PC-9 (cell line): ENCODE results near the gene SLC8A2. TPM values are rescaled to one million over a fixed set of nuclear protein-coding genes. Genes with fewer than 3 reads are reported as not detected.

Source experiments
- BruUV-seq: library from RNA; stranded (reverse); fragments of 400-500 nt; replicated peaks from 2 replicates; lab custom pipeline; 2021; lab: Mats Ljungman, UMichigan
- CTCF ChIA-PET: fragments of 300-600 bp; sonication (Branson Sonifier 250); formaldehyde crosslinking; loops from one replicate; lab custom pipeline; 2022; ENCODE audit warnings: antibody characterized with exemption; lab: Charles Lee
- POLR2A ChIA-PET: fragments of 300-600 bp; sonication (Branson Sonifier 250); formaldehyde crosslinking; loops from one replicate; lab custom pipeline; 2022; ENCODE audit warnings: antibody characterized with exemption; ENCODE audit not compliant: unreplicated experiment; lab: Charles Lee
- DNase-seq, 2 experiments: peaks; one replicate each; pipeline versions ENCODE4 v3.0.0 to v3.0.0-alpha.2; 2015 to 2022; ENCODE audit warnings: mixed read lengths in 1 of 2
- H2AFZ ChIP-seq: fragments of 200-600 bp; sonication (generic); 2 replicates; pipeline ENCODE4 v1.8.1; 2017; ENCODE audit warnings: antibody characterized with exemption
- H3F3A ChIP-seq: fragments of 200-600 bp; sonication (generic); 2 replicates; pipeline ENCODE4 v1.8.1; 2017; ENCODE audit warnings: antibody characterized with exemption, mild to moderate bottlenecking, low read depth; ENCODE audit not compliant: insufficient read depth
- H3K27ac ChIP-seq: fragments of 200-600 bp; sonication (generic); 2 replicates; pipeline ENCODE4 v1.6.1; 2016; ENCODE audit warnings: mixed run types
- H3K27me3 ChIP-seq: fragments of 200-600 bp; sonication (generic); 2 replicates; pipeline ENCODE4 v1.6.1; 2016; ENCODE audit warnings: low read depth, mixed run types; ENCODE audit not compliant: insufficient read depth
- H3K36me3 ChIP-seq: fragments of 200-600 bp; sonication (generic); 2 replicates; pipeline ENCODE4 v1.6.1; 2016; ENCODE audit warnings: low read depth, mixed run types
- H3K4me1 ChIP-seq: fragments of 200-600 bp; sonication (generic); replicated peaks from 2 replicates; pipeline ENCODE4 v1.6.1; 2016; ENCODE audit warnings: mixed run types; ENCODE audit not compliant: insufficient read depth
- H3K4me2 ChIP-seq: fragments of 200-600 bp; sonication (generic); 2 replicates; pipeline ENCODE4 v1.6.1; 2017; ENCODE audit warnings: mixed run types
- H3K4me3 ChIP-seq: fragments of 200-600 bp; sonication (generic); 2 replicates; pipeline ENCODE4 v1.6.1; 2016; ENCODE audit warnings: mixed run types
- H3K79me2 ChIP-seq: fragments of 200-600 bp; sonication (generic); 2 replicates; pipeline ENCODE4 v1.6.1; 2017; ENCODE audit warnings: low read depth, mixed run types
- H3K9me2 ChIP-seq: fragments of 200-600 bp; sonication (generic); 2 replicates; pipeline ENCODE4 v1.8.1; 2017; ENCODE audit warnings: mild to moderate bottlenecking; ENCODE audit not compliant: insufficient read depth
- H3K9me3 ChIP-seq: fragments of 200-600 bp; sonication (generic); 2 replicates; pipeline ENCODE4 v1.8.1; 2016; ENCODE audit warnings: low read depth; ENCODE audit not compliant: insufficient read depth
- H4K20me1 ChIP-seq: fragments of 200-600 bp; sonication (generic); 2 replicates; pipeline ENCODE4 v1.8.1; 2017; ENCODE audit not compliant: insufficient read depth
- CTCF ChIP-seq: fragments of 200-600 bp; sonication (generic); conservative IDR thresholded peaks from 2 replicates; pipeline ENCODE4 v1.6.1; 2017; ENCODE audit warnings: mixed run types, antibody characterized with exemption, mild to moderate bottlenecking, moderate library complexity
- EZH2 ChIP-seq: fragments of 200-600 bp; sonication (generic); IDR thresholded peaks from 2 replicates; pipeline ENCODE4 v1.8.0; 2017; ENCODE audit warnings: antibody characterized with exemption, low read depth
- intact Hi-C: fragments of 100-400 bp; cut with micrococcal nuclease; formaldehyde crosslinking; loops from one replicate; pipeline ENCODE4 v1.10.0; 2022; ENCODE audit not compliant: unreplicated experiment
- total RNA-seq: library from RNA; stranded (reverse); gene quantifications from 2 replicates; pipeline ENCODE4 v1.2.3, GENCODE V29; 2021

The SLC8A2 gene
- total RNA-seq, 1 experiment from 2014 or later, result not detected

GRCh38 chr19:47471381-47471732 lies 336 bp downstream of the SLC8A2 start:
- Histone ChIP-seq H3K4me3 (no peak overlapping the region), H2AFZ (no peak overlapping the region), H3F3A (0 out of 2 replicates have a peak, but pooled peaks cover 5% of the 10 kb centered on the region), H3K9me2 (no peaks in the 10 kb centered on the region), H3K4me1 (no peaks in the 10 kb centered on the region), H3K36me3 (no peaks in the 10 kb centered on the region), H3K27me3 (peaks cover 59% of the 10 kb centered on the region), H3K9me3 (no peaks in the 10 kb centered on the region), H4K20me1 (no peaks in the 10 kb centered on the region), H3K27ac (no peak overlapping the region), H3K79me2 (no peaks in the 10 kb centered on the region), H3K4me2 (no peak overlapping the region)
- BruUV-seq, result no TSS peak
- intact Hi-C loops, result no loop called here
- no peak for DNase-seq
- TF ChIP-seq EZH2 (no peak), CTCF (no peak)
- ChIA-PET CTCF (no interaction called here), POLR2A (no interaction called here)

DNA sequence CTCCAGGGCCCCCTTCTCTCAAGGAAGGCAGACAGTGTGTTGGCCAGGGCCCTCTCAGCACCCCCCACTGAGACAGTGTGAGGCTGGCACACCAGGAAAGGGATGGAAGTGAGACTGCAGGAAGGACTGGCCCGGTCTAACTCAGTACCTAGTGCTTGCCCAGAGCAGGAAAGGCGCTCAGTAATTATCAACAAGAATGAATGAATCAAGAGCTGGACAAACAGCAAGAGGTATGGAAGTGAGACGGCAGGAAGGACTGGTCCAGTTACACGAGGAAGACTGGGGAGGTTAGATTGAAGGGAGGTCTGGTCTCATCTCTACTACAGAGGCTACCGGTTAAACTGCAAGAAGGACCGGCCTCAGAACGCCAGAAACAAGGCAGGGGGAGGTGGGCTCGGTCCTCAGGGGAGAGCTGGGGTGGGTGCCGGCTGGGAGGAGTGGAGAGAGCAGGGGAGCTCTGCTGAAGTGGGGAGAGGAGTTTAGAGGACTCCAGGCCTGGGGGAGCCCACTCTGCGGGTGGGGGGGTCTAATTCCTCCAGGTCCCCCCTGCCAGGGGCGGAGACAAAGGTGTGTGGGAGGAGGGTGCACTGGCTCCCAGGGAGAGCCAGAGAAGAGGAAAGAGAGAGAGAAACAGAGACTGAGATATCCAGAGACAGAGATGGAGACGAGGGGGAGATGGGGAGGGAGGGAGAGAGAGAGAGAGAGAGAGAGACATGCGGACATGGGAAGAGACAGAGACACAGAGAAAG lies 1.1 kb downstream of the SLC8A2 start:
- Histone ChIP-seq H3K4me3 (no peak overlapping the region), H3K79me2 (no peaks in the 10 kb centered on the region), H4K20me1 (no peaks in the 10 kb centered on the region), H3K9me3 (no peaks in the 10 kb centered on the region), H2AFZ (no peak overlapping the region), H3K4me2 (no peak overlapping the region), H3F3A (0 out of 2 replicates have a peak, but pooled peaks cover 5% of the 10 kb centered on the region), H3K27me3 (peaks cover 67% of the 10 kb centered on the region), H3K36me3 (no peaks in the 10 kb centered on the region), H3K27ac (no peak overlapping the region), H3K4me1 (no peaks in the 10 kb centered on the region), H3K9me2 (no peaks in the 10 kb centered on the region)
- no peak for TF ChIP-seq EZH2
- no peak for TF ChIP-seq CTCF
- CTCF ChIA-PET, result no interaction called here
- POLR2A ChIA-PET, result no interaction called here
- BruUV-seq, result no TSS peak
- intact Hi-C loops, result no loop called here
- no peak for DNase-seq

GRCh38 chr19:47469719-47470118 lies 2.0 kb downstream of the SLC8A2 start:
- ChIA-PET CTCF (no interaction called here), POLR2A (no interaction called here)
- Histone ChIP-seq H3K36me3 (no peaks in the 10 kb centered on the region), H3K9me3 (no peaks in the 10 kb centered on the region), H3K4me1 (no peaks in the 10 kb centered on the region), H2AFZ (no peak overlapping the region), H3K9me2 (no peaks in the 10 kb centered on the region), H3F3A (0 out of 2 replicates have a peak, but pooled peaks cover 5% of the 10 kb centered on the region), H3K79me2 (no peaks in the 10 kb centered on the region), H3K4me2 (no peak overlapping the region), H4K20me1 (no peaks in the 10 kb centered on the region), H3K27me3 (peaks cover 76% of the 10 kb centered on the region), H3K27ac (no peak overlapping the region), H3K4me3 (no peak overlapping the region)
- BruUV-seq, result no TSS peak
- intact Hi-C loops, result no loop called here
- no peak for DNase-seq
- TF ChIP-seq CTCF, result no peak
- no peak for TF ChIP-seq EZH2
